Chondrocyte (in vitro differentiated cells): Measurements from ENCODE around the gene CTIF. TPM values are rescaled to one million over a fixed set of nuclear protein-coding genes. Genes with fewer than 3 reads are reported as not detected.

Experiments used
- DNase-seq: peaks from one replicate; pipeline ENCODE4 v3.0.0; 2021; ENCODE audit warnings: mixed read lengths, low spot score
- H3K27ac Mint-ChIP-seq: one replicate; pipeline ENCODE4 v1.8.0; 2021; ENCODE audit warnings: mild to moderate bottlenecking, moderate library complexity, mixed read lengths; ENCODE audit not compliant: unreplicated experiment
- H3K27me3 Mint-ChIP-seq: 2 replicates; pipeline ENCODE4 v1.8.0; 2021; ENCODE audit warnings: low read depth, mixed read lengths
- H3K36me3 Mint-ChIP-seq: 2 replicates; pipeline ENCODE4 v1.8.0; 2021; ENCODE audit warnings: low read depth, mixed read lengths
- H3K4me1 Mint-ChIP-seq: 2 replicates; pipeline ENCODE4 v1.8.0; 2021; ENCODE audit warnings: low read depth, mild to moderate bottlenecking, mixed read lengths
- H3K4me3 Mint-ChIP-seq: one replicate; pipeline ENCODE4 v1.8.0; 2021; ENCODE audit warnings: mild to moderate bottlenecking, moderate library complexity, mixed read lengths; ENCODE audit not compliant: unreplicated experiment
- H3K9me3 Mint-ChIP-seq: 2 replicates; pipeline ENCODE4 v1.8.0; 2021; ENCODE audit warnings: low read depth, mixed read lengths
- total RNA-seq: library from RNA; stranded (reverse); gene quantifications from 3 replicates; pipeline ENCODE4 v1.2.1, GENCODE V29; 2021
- TF ChIP-seq, protein P1 (sequence below): fragments of 200-600 bp; sonication (generic); IDR thresholded peaks from 2 replicates; pipeline ENCODE4 v1.5.0; 2021; ENCODE audit warnings: antibody characterized with exemption, mild to moderate bottlenecking, moderate library complexity

Gene CTIF
- total RNA-seq, 1 donor from 2014 or later, result 184 TPM

DNA sequence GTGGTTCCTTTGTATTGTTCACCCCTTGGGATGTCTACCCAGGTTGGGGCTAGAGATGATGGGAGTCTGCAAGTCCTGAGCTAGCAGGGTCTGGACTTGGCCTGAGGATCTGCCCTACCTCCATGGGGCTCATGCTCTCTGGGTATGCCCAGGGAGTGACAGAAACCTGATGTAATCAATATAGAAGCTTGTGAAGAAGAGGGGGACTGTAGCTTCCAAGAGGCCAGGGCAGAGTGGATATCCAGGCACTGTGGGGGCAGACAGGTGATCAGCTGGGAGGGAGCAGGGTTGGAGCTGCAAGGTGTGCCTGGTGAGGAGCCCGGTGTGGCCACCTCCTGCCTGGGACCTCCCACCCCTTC is 164.2 kb downstream of the CTIF start:
- Mint-ChIP-seq H3K27ac (peak overlapping the region; percentile 34), H3K9me3 (no peaks in the 10 kb centered on the region), H3K4me3 (no peak overlapping the region)

DNA sequence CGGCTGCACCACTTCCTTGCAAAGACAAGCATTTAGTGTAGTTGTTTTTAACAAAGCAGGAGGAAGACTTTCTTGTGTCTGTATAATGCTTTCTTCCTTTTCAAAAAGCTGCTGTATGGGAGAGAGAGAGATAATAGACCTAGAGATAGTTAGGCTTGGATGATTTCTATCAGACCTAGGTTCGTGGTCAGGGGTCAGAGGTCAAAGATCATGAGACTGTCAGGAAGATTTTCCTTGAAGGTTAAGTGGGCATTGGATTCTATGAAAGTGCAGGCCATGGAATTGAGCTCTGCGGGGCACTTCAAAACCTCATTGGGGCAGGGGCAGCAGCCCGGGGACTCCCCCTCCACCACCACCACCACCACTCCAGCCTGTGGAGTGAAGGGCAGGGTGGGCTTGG is 164.6 kb downstream of the CTIF start:
- Mint-ChIP-seq H3K9me3 (no peaks in the 10 kb centered on the region), H3K4me1 (peaks cover 11% of the 10 kb centered on the region), H3K27ac (no peak overlapping the region), H3K4me3 (no peak overlapping the region), H3K36me3 (peaks cover 25% of the 10 kb centered on the region), H3K27me3 (no peaks in the 10 kb centered on the region)
- DNase-seq, result no peak
- TF ChIP-seq, protein P1, sequence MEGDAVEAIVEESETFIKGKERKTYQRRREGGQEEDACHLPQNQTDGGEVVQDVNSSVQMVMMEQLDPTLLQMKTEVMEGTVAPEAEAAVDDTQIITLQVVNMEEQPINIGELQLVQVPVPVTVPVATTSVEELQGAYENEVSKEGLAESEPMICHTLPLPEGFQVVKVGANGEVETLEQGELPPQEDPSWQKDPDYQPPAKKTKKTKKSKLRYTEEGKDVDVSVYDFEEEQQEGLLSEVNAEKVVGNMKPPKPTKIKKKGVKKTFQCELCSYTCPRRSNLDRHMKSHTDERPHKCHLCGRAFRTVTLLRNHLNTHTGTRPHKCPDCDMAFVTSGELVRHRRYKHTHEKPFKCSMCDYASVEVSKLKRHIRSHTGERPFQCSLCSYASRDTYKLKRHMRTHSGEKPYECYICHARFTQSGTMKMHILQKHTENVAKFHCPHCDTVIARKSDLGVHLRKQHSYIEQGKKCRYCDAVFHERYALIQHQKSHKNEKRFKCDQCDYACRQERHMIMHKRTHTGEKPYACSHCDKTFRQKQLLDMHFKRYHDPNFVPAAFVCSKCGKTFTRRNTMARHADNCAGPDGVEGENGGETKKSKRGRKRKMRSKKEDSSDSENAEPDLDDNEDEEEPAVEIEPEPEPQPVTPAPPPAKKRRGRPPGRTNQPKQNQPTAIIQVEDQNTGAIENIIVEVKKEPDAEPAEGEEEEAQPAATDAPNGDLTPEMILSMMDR, result no peak

More for the DNA sequence above, 164.2 kb downstream of the CTIF start:
- TF ChIP-seq, protein P1, result no peak
- DNase-seq, result no peak
- no peaks in the 10 kb centered on the region for H3K27me3 Mint-ChIP-seq
- H3K4me1 Mint-ChIP-seq, result peaks cover 11% of the 10 kb centered on the region
- H3K36me3 Mint-ChIP-seq, result peaks cover 25% of the 10 kb centered on the region

DNA sequence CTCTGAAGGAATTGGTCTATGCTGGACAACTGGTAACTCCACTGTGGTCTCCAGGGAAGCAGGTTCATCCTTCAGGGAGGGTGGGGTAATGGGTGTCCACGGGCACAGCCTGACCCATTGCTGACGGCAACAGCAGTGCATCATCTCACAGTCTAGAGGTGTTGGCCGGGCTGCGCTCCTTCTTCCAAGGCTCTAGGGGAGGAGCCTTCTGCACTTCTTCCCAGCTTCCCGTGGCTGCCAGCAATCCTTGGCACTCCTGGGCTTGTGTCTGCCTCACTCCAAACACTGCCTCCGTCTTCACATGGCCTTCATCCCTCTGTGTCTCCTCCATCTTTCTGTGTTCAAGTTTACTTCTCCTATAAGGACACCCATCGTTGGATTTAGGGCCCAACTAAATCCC is 166.2 kb downstream of the CTIF start:
- H3K27ac Mint-ChIP-seq, result no peak overlapping the region

DNA sequence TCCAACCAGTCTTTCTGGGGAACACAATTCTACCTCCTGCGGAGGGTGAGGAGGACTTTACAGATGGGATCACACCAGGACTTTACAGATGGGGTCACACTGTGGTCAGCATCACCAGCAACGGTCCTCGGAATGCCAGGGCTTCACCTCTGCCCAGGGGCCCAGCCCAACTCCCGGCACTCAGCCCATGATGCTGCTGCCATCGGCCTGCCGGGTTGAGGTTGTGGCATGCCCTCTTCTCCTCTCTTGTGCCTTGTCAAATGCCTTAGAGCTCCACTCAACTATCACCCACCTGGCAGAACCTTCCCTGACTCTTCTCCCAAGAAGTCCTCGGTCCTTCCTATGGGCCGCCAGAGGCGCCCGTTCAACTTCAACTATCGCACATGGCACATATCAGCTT is 166.7 kb downstream of the CTIF start:
- Mint-ChIP-seq H3K36me3 (peaks cover 23% of the 10 kb centered on the region), H3K27me3 (no peaks in the 10 kb centered on the region), H3K9me3 (no peaks in the 10 kb centered on the region), H3K27ac (no peak overlapping the region), H3K4me1 (peaks cover 11% of the 10 kb centered on the region), H3K4me3 (no peak overlapping the region)
- no peak for DNase-seq
- TF ChIP-seq, protein P1, result no peak

More for the DNA sequence above, 166.2 kb downstream of the CTIF start:
- H3K4me1 Mint-ChIP-seq, result peaks cover 11% of the 10 kb centered on the region
- H3K4me3 Mint-ChIP-seq, result no peak overlapping the region
- TF ChIP-seq, protein P1, result no peak
- H3K9me3 Mint-ChIP-seq, result no peaks in the 10 kb centered on the region
- DNase-seq, result no peak
- H3K36me3 Mint-ChIP-seq, result peaks cover 25% of the 10 kb centered on the region
- H3K27me3 Mint-ChIP-seq, result no peaks in the 10 kb centered on the region

DNA sequence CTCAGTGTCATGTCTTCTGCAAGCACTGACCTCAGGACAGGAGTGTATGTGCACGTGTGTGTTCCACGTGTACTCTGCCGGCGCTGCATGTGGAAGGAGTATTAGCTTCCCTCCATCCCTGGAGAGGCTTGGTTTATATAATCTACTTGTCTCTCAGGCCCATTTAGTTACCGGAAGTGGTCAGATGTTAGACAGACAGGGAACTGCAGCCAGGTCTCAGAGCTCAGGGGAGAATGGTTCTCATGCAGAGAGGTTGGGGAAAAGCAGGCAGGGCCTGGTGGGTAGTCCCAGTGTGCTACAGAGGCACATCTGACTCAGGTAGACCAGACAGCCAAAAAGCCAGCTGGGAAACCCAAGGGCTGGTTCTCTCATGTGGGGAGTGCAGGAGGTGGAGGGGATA is 167.9 kb downstream of the CTIF start:
- Mint-ChIP-seq H3K36me3 (peaks cover 21% of the 10 kb centered on the region), H3K9me3 (no peaks in the 10 kb centered on the region), H3K27me3 (no peaks in the 10 kb centered on the region), H3K4me3 (no peak overlapping the region), H3K4me1 (peaks cover 13% of the 10 kb centered on the region), H3K27ac (peak overlapping the region; percentile 54)
- DNase-seq, result no peak
- TF ChIP-seq, protein P1, result no peak
